ENCODE measurements around the gene LRRC47. TPM values are rescaled to one million over a fixed set of nuclear protein-coding genes. Genes with fewer than 3 reads are reported as not detected.
A peak's percentile ranks its signal among the peaks of the same experiment; 100 is the strongest.

LRRC47 gene
- total RNA-seq, 2 donors from 2014 or later: 30.1 to 30.7 TPM

GRCh38 chr1:3774946-3775489, 21.3 kb downstream of the LRRC47 start:
- DNase-seq (ENCODE audit: low spot score): no peak
- intact Hi-C loops (cut with DNase I): no loop called here

- intact Hi-C loops (cut with DNase I): no loop called here
- DNase-seq (ENCODE audit: low spot score): no peak
Measured at GRCh38 chr1:3774276-3774945, 21.9 kb downstream of the LRRC47 start.

GRCh38 chr1:3773572-3774275, 22.6 kb downstream of the LRRC47 start:
- no peak for DNase-seq (ENCODE audit: low spot score)
- intact Hi-C loops (cut with DNase I): no loop called here

- no peak for DNase-seq (ENCODE audit: low spot score)
- intact Hi-C loops (cut with DNase I): no loop called here
Measured at GRCh38 chr1:3772715-3773571, 23.4 kb downstream of the LRRC47 start, which contains the start of gene SMIM1. TSS of gene SMIM1 (plus strand) at chr1:3772749. CDS start at chr1:3775374, 2,625 bp downstream.

- DNase-seq (ENCODE audit: low spot score): peak; percentile 94
- intact Hi-C loops (cut with DNase I): no loop called here
Measured at GRCh38 chr1:3772027-3772714, 24.1 kb downstream of the LRRC47 start.

- intact Hi-C loops (cut with DNase I): no loop called here
- no peak for DNase-seq (ENCODE audit: low spot score)
Measured at GRCh38 chr1:3771108-3772026, 24.9 kb downstream of the LRRC47 start.

GRCh38 chr1:3770047-3770765, 26.1 kb downstream of the LRRC47 start:
- intact Hi-C loops (cut with DNase I): no loop called here
- no peak for DNase-seq (ENCODE audit: low spot score)

GRCh38 chr1:3768811-3769390, 27.4 kb downstream of the LRRC47 start:
- DNase-seq (ENCODE audit: low spot score): no peak
- intact Hi-C loops (cut with DNase I): no loop called here

- no peak for DNase-seq (ENCODE audit: low spot score)
Measured at GRCh38 chr1:3767328-3767925, 28.9 kb downstream of the LRRC47 start.

GRCh38 chr1:3763351-3764125, 32.8 kb downstream of the LRRC47 start:
- no peak for DNase-seq (ENCODE audit: low spot score)
- intact Hi-C loops (cut with DNase I): no loop called here

More at GRCh38 chr1:3767328-3767925, 28.9 kb downstream of the LRRC47 start:
- intact Hi-C loops (cut with DNase I): no loop called here

GRCh38 chr1:3762873-3763228, 33.4 kb downstream of the LRRC47 start:
- intact Hi-C loops (cut with DNase I): no loop called here

GRCh38 chr1:3762151-3762872, 34.0 kb downstream of the LRRC47 start:
- DNase-seq (ENCODE audit: low spot score): no peak
- intact Hi-C loops (cut with DNase I): no loop called here

More at GRCh38 chr1:3762873-3763228, 33.4 kb downstream of the LRRC47 start:
- DNase-seq (ENCODE audit: low spot score): no peak

- DNase-seq (ENCODE audit: low spot score): no peak
- intact Hi-C loops (cut with DNase I): no loop called here
Measured at GRCh38 chr1:3761296-3762010, 34.8 kb downstream of the LRRC47 start.

GRCh38 chr1:3759796-3760195, 36.5 kb downstream of the LRRC47 start:
- DNase-seq (ENCODE audit: low spot score): no peak
- intact Hi-C loops (cut with DNase I): no loop called here

- intact Hi-C loops (cut with DNase I): no loop called here
- no peak for DNase-seq (ENCODE audit: low spot score)
Measured at GRCh38 chr1:3759164-3759563, 37.1 kb downstream of the LRRC47 start.
